Natural killer cell treated with Interleukin-12 subunit alpha and Interleukin-12 subunit beta and Interleukin-15 and Interleukin-18, amount 100 ng/mL, for 72 hours (primary cell): ENCODE data around the gene ENPP3. TPM values are rescaled to one million over a fixed set of nuclear protein-coding genes. Genes with fewer than 3 reads are reported as not detected.

Experiments
- ATAC-seq, 2 donors: fragments of 150-1000 bp; cut with Tn5 transposase in 1 of 2; sonication (Bioruptor Pico), chemical (Tn5 transposase) in 1 of 2; 2 replicates each; pipeline ENCODE4 v1.10.0; 2021
- DNase-seq: peaks from one replicate; pipeline ENCODE4 v3.0.0; 2022; ENCODE audit warnings: low spot score
- H3K27ac Mint-ChIP-seq, 2 donors: 1 replicate in 1 of 2; 2 replicates in 1 of 2; pipeline ENCODE4 v1.8.0; 2022; ENCODE audit warnings: mixed read lengths in 2 of 2, mild to moderate bottlenecking in 1 of 2, moderate library complexity in 1 of 2
- H3K27me3 Mint-ChIP-seq, 2 donors: 1 replicate in 1 of 2; 2 replicates in 1 of 2; pipeline ENCODE4 v1.8.0; 2022; ENCODE audit warnings: mixed read lengths in 2 of 2
- H3K36me3 Mint-ChIP-seq: one replicate; pipeline ENCODE4 v1.8.0; 2022; ENCODE audit warnings: mixed read lengths
- H3K4me1 Mint-ChIP-seq, 2 donors: 1 replicate in 1 of 2; 2 replicates in 1 of 2; pipeline ENCODE4 v1.8.0; 2022; ENCODE audit warnings: low read depth in 2 of 2, mixed read lengths in 2 of 2, mild to moderate bottlenecking in 1 of 2
- H3K4me3 Mint-ChIP-seq: one replicate; pipeline ENCODE4 v1.8.0; 2022; ENCODE audit warnings: mixed read lengths
- H3K9me3 Mint-ChIP-seq: 2 replicates; pipeline ENCODE4 v1.8.0; 2022; ENCODE audit warnings: mixed read lengths
- total RNA-seq, 2 donors: library from RNA; stranded (reverse); gene quantifications; one replicate each; pipeline ENCODE4 v1.2.3, GENCODE V29; 2022

The ENPP3 gene
- total RNA-seq, 2 donors from 2014 or later = 0.81 to 11.5 TPM

- H3K9me3 Mint-ChIP-seq = no peaks in the 10 kb centered on the region
- H3K4me3 Mint-ChIP-seq = no peak overlapping the region
- no peaks in the 10 kb centered on the region for H3K4me1 Mint-ChIP-seq
Observed at GRCh38 chr6:131779304-131779703, 142.2 kb downstream of the ENPP3 start.

GRCh38 chr6:131780600-131780999 lies 143.5 kb downstream of the ENPP3 start:
- no peaks in the 10 kb centered on the region for H3K9me3 Mint-ChIP-seq
- no peak for ATAC-seq
- no peak overlapping the region for H3K27ac Mint-ChIP-seq
- no peaks in the 10 kb centered on the region for H3K4me1 Mint-ChIP-seq
- H3K36me3 Mint-ChIP-seq = peaks cover 4% of the 10 kb centered on the region
- DNase-seq = no peak
- H3K27me3 Mint-ChIP-seq = peaks cover 8 to 17% of the 10 kb centered on the region in 2 donors
- no peak overlapping the region for H3K4me3 Mint-ChIP-seq

More at GRCh38 chr6:131779304-131779703, 142.2 kb downstream of the ENPP3 start:
- Mint-ChIP-seq H3K27me3 (peaks cover 2 to 18% of the 10 kb centered on the region in 2 donors), H3K36me3 (no peaks in the 10 kb centered on the region), H3K27ac (no peak overlapping the region)
- DNase-seq (no peak), ATAC-seq (no peak)

GRCh38 chr6:131781687-131782086 lies 144.6 kb downstream of the ENPP3 start:
- no peak overlapping the region for H3K4me3 Mint-ChIP-seq
- no peaks in the 10 kb centered on the region for H3K4me1 Mint-ChIP-seq
- ATAC-seq (no peak), DNase-seq (no peak)
- no peak overlapping the region for H3K27ac Mint-ChIP-seq
- peaks cover 8 to 15% of the 10 kb centered on the region in 2 donors for H3K27me3 Mint-ChIP-seq
- H3K9me3 Mint-ChIP-seq = no peaks in the 10 kb centered on the region
- peaks cover 4% of the 10 kb centered on the region for H3K36me3 Mint-ChIP-seq

GRCh38 chr6:131782764-131783163 lies 145.7 kb downstream of the ENPP3 start:
- H3K27ac Mint-ChIP-seq = no peak overlapping the region
- no peak for ATAC-seq
- no peak for DNase-seq
- H3K27me3 Mint-ChIP-seq = peaks cover 8 to 15% of the 10 kb centered on the region in 2 donors
- H3K9me3 Mint-ChIP-seq = no peaks in the 10 kb centered on the region
- no peak overlapping the region for H3K4me3 Mint-ChIP-seq
- peaks cover 4% of the 10 kb centered on the region for H3K36me3 Mint-ChIP-seq
- no peaks in the 10 kb centered on the region for H3K4me1 Mint-ChIP-seq

GRCh38 chr6:131784561-131784960 lies 147.5 kb downstream of the ENPP3 start:
- no peaks in the 10 kb centered on the region for H3K9me3 Mint-ChIP-seq
- H3K27me3 Mint-ChIP-seq = peaks cover 10 to 12% of the 10 kb centered on the region in 2 donors
- H3K4me1 Mint-ChIP-seq = peaks cover 5 to 8% of the 10 kb centered on the region in 2 donors
- ATAC-seq = no peak
- no peak overlapping the region for H3K27ac Mint-ChIP-seq
- peaks cover 4% of the 10 kb centered on the region for H3K36me3 Mint-ChIP-seq
- DNase-seq = no peak
- H3K4me3 Mint-ChIP-seq = no peak overlapping the region

GRCh38 chr6:131787079-131787478 lies 150.0 kb downstream of the ENPP3 start:
- H3K4me3 Mint-ChIP-seq = no peak overlapping the region
- H3K27me3 Mint-ChIP-seq = peaks cover 10 to 12% of the 10 kb centered on the region in 2 donors
- peaks cover 5 to 10% of the 10 kb centered on the region in 2 donors for H3K4me1 Mint-ChIP-seq
- no peaks in the 10 kb centered on the region for H3K9me3 Mint-ChIP-seq
- peaks cover 4% of the 10 kb centered on the region for H3K36me3 Mint-ChIP-seq
- ATAC-seq (no peak), DNase-seq (no peak)
- H3K27ac Mint-ChIP-seq = no peak overlapping the region

GRCh38 chr6:131787766-131788712 lies 150.9 kb downstream of the ENPP3 start:
- Mint-ChIP-seq H3K4me1 (peaks cover 5 to 13% of the 10 kb centered on the region in 2 donors), H3K4me3 (no peak overlapping the region), H3K36me3 (peaks cover 4% of the 10 kb centered on the region), H3K27ac (no peak overlapping the region), H3K27me3 (peaks cover 10% of the 10 kb centered on the region in 2 donors), H3K9me3 (no peaks in the 10 kb centered on the region)
- DNase-seq (no peak), ATAC-seq (no peak)

GRCh38 chr6:131789219-131789618 lies 152.1 kb downstream of the ENPP3 start:
- Mint-ChIP-seq H3K27me3 (peaks cover 10% of the 10 kb centered on the region in 2 donors), H3K9me3 (no peaks in the 10 kb centered on the region), H3K4me3 (peak overlapping the region; percentile 66), H3K27ac (peak overlapping the region in 1 of 2 donors; percentile 10), H3K4me1 (peaks cover 5 to 14% of the 10 kb centered on the region in 2 donors), H3K36me3 (peaks cover 4% of the 10 kb centered on the region)
- DNase-seq = no peak
- ATAC-seq = peak; percentile 72 to 86

GRCh38 chr6:131791476-131791875 lies 154.4 kb downstream of the ENPP3 start:
- ATAC-seq = no peak
- no peaks in the 10 kb centered on the region for H3K9me3 Mint-ChIP-seq
- H3K27me3 Mint-ChIP-seq = peaks cover 3 to 4% of the 10 kb centered on the region in 2 donors
- H3K27ac Mint-ChIP-seq = no peak overlapping the region
- no peak overlapping the region for H3K4me3 Mint-ChIP-seq
- H3K4me1 Mint-ChIP-seq = peaks cover 5 to 14% of the 10 kb centered on the region in 2 donors
- H3K36me3 Mint-ChIP-seq = no peaks in the 10 kb centered on the region
- no peak for DNase-seq

GRCh38 chr6:131792091-131792496 lies 155.0 kb downstream of the ENPP3 start:
- DNase-seq (no peak), ATAC-seq (peak in 1 of 2 donors; percentile 56)
- Mint-ChIP-seq H3K27me3 (peaks cover 4 to 9% of the 10 kb centered on the region in 2 donors), H3K4me1 (peaks cover 5 to 14% of the 10 kb centered on the region in 2 donors), H3K4me3 (no peak overlapping the region), H3K27ac (no peak overlapping the region), H3K36me3 (no peaks in the 10 kb centered on the region), H3K9me3 (no peaks in the 10 kb centered on the region)

GRCh38 chr6:131795366-131795765 lies 158.3 kb downstream of the ENPP3 start:
- Mint-ChIP-seq H3K27ac (no peak overlapping the region), H3K36me3 (peaks cover 7% of the 10 kb centered on the region), H3K4me3 (no peak overlapping the region), H3K4me1 (peaks cover 0 to 4% of the 10 kb centered on the region in 2 donors), H3K9me3 (no peaks in the 10 kb centered on the region), H3K27me3 (peaks cover 0 to 20% of the 10 kb centered on the region in 2 donors)
- DNase-seq = no peak
- no peak for ATAC-seq

Other genes with a start within 250 kb of the ENPP3 start
- not detected for gene ARG1, start 64.1 kb upstream of the ENPP3 start, total RNA-seq
- 10 to 100 TPM; 37.4 to 44.5 TPM for gene MED23, start 9.1 kb upstream of the ENPP3 start, total RNA-seq
- gene OR2A4, start 64.1 kb downstream of the ENPP3 start, total RNA-seq = under 1 TPM in 1 of 2 donors, not detected in 1; 0.21 TPM
- not detected for gene CTAGE9, start 73.7 kb downstream of the ENPP3 start, total RNA-seq
- gene ENPP1, start 170.7 kb downstream of the ENPP3 start, total RNA-seq = 1 to 10 TPM; 1.0 to 9.5 TPM